GM11168 (cell line): ENCODE results near the gene FMN1.

ENCODE experiments used
- in situ Hi-C: fragments of 300-500 bp; cut with MboI; formaldehyde crosslinking; loops from one replicate; pipeline ENCODE4 v1.12.0; 2022; ENCODE audit warnings: low sequenced_read_pairs; ENCODE audit not compliant: unreplicated experiment

FMN1 gene

DNA sequence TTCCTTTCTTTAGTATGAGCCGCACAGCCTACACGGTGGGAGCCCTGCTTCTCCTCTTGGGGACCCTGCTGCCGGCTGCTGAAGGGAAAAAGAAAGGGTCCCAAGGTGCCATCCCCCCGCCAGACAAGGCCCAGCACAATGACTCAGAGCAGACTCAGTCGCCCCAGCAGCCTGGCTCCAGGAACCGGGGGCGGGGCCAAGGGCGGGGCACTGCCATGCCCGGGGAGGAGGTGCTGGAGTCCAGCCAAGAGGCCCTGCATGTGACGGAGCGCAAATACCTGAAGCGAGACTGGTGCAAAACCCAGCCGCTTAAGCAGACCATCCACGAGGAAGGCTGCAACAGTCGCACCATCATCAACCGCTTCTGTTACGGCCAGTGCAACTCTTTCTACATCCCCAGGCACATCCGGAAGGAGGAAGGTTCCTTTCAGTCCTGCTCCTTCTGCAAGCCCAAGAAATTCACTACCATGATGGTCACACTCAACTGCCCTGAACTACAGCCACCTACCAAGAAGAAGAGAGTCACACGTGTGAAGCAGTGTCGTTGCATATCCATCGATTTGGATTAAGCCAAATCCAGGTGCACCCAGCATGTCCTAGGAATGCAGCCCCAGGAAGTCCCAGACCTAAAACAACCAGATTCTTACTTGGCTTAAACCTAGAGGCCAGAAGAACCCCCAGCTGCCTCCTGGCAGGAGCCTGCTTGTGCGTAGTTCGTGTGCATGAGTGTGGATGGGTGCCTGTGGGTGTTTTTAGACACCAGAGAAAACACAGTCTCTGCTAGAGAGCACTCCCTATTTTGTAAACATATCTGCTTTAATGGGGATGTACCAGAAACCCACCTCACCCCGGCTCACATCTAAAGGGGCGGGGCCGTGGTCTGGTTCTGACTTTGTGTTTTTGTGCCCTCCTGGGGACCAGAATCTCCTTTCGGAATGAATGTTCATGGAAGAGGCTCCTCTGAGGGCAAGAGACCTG lies 463.5 kb downstream of the FMN1 start:
- in situ Hi-C loops = no loop called here

DNA sequence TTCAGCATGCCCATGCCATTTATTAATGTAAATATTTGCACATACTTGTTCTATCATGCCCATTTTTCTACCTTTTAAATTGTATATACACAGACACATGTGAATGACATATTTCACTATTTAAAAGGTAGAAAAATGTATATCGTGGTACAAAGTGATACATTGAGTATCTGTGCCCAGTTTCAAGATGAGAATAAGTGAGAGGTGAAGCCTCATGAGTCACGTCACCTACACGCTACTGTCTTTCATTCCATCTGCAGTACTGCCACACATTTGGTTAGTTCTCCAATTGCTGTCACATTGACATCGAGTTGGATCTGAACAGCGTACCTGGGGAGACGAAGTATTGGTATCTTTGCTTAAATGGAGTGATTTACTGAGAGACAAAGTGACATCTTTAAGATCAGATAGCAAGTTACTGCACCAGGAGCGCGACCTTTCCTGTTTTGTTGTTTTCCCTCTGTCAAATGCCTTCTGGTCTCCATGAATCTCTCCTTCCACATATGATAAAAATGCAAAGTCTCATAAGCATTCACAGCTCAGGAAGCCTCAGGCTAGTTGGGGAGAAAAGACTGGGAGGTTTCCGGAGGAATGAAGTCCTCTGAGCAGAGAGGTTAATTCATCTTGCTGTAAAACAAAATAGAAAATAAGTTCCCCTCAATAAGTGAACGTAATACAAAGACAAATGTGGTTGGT lies 464.7 kb downstream of the FMN1 start:
- in situ Hi-C loops = no loop called here

DNA sequence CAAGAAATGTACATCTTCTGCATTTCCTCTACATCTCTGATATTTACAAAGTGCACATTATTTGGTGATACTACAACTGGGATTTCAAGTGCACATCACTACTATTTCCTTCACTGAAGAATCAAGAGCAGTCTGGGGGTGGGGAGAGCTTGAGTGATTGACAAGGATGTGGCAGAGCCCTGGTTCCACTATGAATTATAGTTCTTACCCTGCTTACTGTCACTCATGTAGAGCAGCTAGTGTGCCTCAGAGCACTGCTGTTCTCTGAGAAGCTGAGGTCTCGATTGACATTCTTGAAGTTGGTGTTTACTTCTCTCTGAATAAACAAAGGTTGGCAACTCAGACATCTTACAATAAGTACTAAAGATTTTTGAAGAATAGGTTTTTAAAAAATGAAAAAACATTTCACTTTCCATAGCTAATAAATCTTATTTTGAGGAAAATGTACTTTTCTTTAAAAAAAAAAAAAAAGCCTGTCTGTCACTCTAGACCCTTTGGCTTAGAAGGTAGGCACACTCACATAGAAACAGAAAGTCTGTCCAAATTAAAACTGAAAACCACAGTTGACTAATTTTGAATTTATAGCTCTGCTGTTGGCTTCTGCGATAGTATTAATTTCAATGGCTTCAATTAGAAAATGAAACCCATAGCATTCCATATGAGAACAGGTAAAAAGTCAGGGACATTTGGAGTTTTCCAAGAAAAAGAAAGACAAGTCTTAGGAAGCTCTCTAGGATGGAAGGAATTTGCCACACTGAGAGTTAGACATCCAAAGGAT lies 471.2 kb downstream of the FMN1 start:
- in situ Hi-C loops = no loop called here

DNA sequence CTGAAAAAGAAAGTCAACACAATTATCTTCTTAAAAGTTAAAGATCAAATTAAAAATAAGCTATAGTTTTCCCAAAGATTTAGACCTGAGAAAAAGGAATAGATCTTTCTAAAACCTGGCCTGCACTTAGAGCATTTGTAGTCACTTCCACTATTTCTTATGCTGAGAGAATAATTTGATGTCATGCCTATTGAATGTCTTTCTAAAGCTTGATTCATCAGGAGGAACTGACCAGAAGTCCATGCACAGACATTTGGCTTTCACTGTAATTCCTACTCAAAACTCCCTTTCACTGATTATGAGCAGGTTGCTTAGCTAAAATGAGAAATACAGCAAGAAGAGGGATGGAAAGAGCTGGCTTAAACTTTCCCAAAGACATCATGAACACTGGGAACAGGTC lies 472.4 kb downstream of the FMN1 start:
- in situ Hi-C loops = no loop called here

DNA sequence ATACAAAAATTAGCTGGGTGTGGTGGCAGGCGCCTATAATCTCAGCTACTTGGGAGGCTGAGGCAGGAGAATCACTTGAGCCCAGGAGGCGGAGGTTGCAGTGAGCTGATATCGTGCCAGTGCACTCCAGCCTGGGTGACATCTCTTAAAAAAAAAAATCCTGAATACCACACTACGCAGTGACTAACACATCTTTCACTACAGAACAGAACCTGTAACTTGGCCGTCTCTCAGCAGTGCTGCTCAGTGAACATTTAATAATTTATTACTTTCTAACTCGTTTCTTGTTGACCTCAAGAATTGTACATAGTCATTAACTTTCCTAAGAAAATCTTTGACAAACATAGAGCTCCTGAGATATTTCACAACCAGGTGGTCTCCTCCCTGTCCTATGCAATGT lies 472.9 kb downstream of the FMN1 start:
- in situ Hi-C loops = no loop called here

DNA sequence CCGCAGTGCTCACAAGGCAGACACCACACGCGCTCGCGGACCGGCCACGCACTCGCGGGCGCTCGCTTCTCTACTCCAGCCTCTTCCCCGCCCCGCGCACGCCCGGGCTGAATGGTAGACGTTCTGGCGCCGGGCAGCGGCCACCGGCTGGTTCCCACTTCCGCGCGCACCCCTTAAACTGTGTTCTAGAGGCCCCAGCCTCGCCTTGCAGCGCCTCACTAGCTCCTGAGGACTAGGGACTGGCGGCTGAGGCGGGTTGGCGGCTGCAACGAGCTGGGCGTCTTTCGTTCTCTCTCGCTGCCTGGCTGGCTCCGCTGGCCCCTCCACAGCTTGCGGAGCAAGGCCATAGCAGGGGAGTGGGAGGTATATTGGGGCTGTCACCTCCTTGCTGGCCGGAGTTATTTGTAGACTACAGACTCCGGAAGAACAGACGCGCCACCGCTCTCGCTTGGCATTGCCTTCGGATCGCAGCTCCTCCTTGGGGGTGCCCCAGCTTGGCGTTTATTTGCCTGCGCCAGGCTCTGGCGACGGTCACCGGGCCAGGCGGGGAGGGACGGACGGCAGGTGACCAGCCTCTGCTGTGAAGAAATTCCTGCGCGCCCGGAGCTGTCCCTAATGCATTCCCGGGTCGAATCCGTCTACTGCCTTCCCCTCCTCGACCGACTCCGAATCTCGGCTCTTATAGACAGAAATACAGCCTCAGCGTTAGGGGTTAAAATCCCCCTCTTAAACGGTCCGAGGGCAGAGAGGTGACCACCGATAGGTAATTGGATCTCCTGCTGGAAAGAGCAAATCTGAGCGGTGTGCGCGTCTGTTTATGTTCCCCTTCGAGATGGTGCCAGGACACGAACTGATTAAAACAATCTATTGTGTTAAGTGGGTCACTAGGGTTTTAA lies 475.4 kb downstream of the FMN1 start:
- in situ Hi-C loops = no loop called here

DNA sequence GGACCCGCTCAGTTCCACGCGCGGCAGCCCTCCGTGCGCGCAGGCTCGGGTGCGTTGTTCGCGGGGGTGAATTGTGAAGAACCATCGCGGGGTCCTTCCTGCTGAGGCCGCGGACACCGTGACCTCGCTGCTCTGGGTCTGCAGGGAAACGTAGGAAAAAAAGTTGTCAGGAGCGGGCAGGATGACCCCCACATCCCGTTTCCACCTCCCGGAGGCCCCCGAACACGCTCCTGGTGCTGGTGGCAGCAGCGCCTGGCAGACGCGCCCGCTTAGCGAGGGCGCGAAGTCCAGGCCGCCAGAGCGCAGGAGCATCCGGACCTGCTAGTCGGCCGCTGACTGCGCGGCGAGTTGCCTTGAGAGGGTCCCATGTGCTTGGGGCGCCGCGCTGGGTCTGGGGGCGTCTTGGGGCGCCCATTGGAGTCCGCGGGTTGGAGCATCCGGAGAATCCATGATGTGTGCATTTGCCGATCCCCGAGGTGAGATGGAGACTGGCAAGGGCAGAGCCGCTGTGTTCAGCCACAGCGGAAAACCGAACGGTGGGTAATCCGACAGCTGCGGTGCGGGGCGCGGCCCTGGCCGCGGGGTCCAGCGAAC lies 476.2 kb downstream of the FMN1 start:
- in situ Hi-C loops = no loop called here

DNA sequence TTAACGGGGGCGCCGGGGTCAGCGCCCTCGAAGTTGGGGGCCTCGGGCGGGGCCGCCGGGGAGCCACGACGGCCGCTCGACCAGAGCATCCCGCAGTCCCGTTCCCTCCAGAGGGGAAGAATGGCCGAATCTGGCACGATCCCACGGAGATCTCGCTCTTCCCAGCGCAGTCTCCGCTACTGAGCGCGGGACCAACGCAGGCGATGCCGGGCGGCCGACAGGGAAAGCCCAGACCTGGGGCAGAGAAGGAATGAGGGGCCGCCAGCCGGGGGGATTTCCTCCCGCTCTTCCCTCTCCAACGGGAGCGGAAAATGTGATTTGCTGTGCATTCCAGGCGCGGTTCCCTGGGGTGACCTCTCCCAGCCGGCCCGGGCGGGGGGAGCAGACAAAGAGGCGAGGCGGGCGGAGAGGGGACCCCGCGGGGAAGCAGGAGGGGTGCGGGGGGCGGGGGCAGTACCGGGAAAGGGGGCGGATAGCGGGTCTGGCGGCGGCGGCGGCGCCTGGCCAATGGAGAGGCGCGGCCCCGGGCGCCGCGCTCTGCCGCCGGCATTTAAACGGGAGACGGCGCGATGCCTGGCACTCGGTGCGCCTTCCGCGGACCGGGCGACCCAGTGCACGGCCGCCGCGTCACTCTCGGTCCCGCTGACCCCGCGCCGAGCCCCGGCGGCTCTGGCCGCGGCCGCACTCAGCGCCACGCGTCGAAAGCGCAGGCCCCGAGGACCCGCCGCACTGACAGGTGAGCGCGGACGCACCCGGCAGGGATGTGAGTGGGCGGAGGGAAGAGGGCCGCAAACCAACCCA lies 476.9 kb downstream of the FMN1 start, which contains the start of gene GREM1:
GREM1 (plus strand) TSS at position 579 of the 801 bp plus-strand sequence. CDS start 12,687 bp downstream, outside the sequence.
- in situ Hi-C loops = no loop called here

DNA sequence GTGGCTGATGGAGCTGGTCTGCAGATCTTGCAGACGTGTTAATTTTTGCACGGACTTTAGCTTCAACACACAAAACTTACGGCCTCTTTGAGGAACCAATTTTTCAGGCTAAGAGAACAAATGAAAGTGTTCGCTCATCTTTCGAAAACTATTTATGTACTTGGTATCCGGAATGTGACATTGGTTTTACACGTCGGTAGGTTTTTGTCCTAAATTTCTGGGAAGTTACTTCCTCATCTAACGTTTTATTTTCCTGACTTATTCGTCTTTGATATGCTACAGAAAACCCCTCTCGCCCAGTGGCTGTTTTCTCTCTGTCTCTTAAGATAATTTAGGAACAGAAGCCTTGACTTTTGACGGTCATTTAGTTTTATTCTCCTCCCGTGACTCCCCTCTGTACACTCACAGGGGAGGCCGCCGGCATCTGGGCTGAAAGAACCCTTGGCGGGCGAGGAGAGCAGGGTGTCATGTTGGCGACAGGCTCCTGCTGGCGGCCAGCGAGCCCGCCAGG lies 477.5 kb downstream of the FMN1 start:
- in situ Hi-C loops = no loop called here

DNA sequence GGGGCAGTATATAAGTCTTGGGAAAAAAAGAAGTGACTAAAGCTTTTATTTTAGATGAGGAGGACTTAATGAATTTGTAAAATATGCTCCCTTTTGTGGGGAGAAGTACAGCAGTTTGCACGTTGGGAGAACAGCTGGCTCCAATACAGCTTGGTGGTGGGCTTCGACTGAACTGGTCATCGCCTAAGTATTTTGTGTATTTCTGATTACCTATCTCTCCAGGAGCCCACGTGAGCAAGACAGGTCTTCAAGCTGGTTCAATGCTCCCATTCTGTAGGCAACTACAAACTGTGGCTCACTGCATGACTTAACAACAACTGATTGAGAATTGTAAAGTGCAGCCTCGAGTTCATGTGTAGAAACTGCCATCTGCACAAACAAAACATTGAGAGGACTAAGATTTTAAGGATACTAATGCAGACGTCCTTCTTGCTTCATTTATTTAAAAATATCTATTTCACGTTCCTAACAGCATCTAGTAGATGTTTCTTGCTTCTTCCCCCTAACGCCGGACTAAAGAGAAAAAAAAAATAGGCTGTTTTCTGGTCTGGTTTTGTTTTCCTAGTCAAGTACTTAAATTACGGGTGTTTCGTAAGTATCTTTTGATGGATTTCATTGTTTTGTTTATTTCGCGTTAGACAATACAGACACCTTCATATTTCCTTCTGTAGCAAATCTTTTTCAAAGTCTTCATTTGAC lies 478.1 kb downstream of the FMN1 start:
- in situ Hi-C loops = no loop called here
